GM18870 (cell line): ENCODE data around the gene POU2AF1.

Experiments used
- ATAC-seq: cut with Tn5 transposase; IDR thresholded peaks from one replicate; pipeline ENCODE4 v1.9.1; 2021; ENCODE audit warnings: moderate library complexity; ENCODE audit not compliant: unreplicated experiment

The POU2AF1 gene, protein sequence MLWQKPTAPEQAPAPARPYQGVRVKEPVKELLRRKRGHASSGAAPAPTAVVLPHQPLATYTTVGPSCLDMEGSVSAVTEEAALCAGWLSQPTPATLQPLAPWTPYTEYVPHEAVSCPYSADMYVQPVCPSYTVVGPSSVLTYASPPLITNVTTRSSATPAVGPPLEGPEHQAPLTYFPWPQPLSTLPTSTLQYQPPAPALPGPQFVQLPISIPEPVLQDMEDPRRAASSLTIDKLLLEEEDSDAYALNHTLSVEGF

DNA sequence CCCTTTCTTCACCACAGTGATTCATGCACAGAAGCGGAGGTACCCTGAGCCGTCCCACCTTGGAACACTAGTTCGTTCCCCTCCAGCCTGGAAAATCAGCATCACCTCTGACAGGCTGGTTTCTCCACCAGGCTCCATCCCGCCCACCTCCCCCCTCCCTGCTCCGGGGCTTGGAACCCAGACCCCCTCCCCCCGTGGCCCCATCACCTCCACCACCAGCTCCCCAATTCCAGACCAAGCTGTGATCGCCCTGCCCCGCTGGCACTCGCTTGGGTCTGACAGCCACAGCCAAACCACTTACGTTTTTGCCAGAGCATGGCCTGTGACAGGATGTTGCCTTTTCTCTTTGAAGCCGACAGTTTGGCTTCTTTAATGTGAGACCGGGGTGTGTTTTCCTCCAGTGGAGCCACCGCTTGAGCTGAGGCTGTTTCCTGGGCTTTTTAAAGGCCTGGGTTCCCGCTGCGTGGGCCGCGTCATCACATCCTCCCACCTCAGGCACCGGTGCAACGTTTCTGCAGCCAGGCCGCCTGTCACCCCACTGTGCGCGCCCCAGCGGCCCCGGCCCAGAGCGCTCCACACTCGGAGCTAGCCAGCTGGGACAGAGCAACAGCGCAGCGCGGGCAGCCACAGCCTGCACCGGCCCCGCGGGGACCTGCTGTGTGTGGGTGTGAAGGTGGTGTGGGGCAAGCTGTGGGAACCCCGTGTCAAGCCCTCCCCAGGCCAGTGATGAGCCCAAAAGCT is at the start of gene POU2AF1:
POU2AF1 (minus strand) TSS at position 415 of the 741 bp plus-strand sequence; CDS start at position 317, 98 bp downstream.
- ATAC-seq: no peak

- no peak for ATAC-seq
Measured at GRCh38 chr11:111428113-111428876, 49.2 kb upstream of the POU2AF1 start.

DNA sequence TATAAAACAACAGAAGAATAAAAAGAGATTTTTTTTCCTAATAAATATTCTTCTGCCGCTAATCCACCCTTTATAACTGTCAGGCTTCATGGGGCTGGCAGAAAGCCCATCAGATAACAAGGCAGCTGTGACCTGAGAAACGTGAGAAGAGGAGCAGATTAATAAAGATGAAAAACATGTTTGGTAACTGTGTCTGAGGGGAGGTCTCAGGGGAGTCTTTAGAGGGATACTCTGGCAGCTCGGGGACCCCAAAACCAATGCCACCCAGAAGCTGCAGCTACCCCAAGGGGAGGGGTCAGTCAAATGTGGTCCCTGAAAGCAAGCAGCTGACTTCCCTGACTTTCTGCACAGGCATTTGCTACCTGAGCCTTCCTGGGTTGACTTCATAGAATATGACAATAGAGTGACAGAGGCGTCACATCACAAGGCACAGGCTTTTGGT is 48.4 kb upstream of the POU2AF1 start:
- no peak for ATAC-seq

DNA sequence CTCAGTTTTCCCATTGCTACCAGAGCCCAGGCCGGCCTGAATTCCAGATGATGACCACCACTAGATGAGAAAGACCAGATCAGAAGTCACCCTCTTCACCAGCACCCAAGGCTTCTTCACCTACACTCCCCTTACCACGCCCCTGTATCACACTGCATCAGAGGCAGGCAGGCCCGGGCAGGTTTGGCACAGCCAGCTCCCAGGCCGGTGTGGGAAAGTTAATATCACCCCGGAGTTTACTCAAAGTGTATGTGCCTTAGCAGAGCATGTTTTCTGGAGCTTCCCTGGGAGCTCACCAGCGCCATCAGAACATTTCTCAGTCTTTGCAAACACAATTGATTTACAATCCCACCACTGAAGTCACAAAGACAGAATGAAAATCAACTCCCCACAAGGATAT is 47.5 kb upstream of the POU2AF1 start:
- ATAC-seq: no peak

- no peak for ATAC-seq
Measured at GRCh38 chr11:111423250-111423615, 44.2 kb upstream of the POU2AF1 start.

GRCh38 chr11:111422494-111423249 is 43.6 kb upstream of the POU2AF1 start:
- ATAC-seq: peak; percentile 66

DNA sequence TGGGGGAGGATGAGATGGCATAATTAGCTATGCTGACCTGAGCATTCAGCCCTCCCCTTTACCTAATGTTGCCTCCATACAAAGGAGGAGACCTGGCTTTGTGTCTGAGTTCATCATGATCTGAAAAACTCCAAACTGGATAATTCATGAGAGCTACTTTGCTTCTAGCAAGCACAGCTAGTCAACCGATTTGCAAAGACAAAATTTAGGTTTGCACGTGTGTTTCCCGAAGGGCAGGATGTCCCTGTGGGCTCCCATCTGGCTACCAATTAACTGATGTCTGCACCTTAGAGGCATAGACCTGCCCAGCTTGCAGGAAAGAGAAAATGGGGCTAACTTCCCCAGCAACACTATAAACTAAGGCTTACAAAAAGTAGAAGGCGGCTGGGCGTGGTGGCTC is 42.2 kb upstream of the POU2AF1 start:
- no peak for ATAC-seq

DNA sequence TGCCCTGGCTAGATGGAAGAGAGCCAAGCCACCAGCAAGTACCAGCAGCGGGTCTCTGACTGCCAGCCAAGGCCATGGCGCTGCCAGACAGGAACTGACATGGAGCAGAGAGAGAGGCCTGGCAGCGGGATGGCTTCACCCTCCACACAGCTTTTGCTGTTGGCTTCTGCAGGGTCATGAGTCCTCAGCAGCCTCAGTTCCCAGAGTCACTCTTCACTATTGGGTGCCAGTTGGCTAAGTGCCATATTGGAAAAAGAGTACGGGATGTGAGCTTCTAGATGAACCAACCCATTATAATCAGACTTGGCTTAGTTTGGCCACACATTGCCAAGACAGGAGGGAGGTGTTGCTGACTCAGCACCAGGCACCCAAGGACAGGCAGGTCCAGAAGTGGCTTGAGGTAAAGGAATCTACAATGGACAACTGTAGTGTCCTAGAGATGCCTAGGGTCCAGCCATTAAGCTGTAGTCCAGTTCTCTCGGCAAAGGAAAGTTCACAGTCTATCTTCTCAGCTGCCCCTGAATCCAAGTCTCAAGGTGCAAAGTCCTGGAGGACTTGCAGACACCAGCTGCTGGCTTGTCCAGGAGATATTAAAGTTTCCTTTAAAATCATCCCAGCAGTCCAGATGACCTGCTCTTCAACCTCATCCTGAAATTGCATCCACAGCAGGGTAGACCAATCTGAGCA is 40.7 kb upstream of the POU2AF1 start:
- ATAC-seq: no peak

DNA sequence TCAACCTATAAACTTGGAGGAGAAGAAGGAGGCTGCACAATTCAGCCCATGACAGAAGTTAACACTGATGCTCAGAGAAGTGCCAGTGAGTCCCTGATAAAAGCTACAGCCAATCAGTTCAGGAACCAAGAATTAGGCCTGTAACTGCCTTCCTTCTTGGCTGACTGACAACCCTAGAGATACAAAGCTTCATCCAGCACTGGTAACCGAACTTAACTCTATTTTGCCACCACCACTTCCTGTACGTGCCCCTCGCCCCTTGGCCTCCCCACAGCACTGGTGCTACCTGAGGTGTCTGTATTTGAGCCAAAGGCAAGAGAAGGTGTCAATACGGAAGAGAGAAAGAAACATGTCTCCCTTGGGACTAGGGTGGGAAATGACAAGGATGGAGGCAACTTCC is 40.1 kb upstream of the POU2AF1 start:
- no peak for ATAC-seq

- ATAC-seq: no peak
Measured at GRCh38 chr11:111418436-111418787, 39.3 kb upstream of the POU2AF1 start.

DNA sequence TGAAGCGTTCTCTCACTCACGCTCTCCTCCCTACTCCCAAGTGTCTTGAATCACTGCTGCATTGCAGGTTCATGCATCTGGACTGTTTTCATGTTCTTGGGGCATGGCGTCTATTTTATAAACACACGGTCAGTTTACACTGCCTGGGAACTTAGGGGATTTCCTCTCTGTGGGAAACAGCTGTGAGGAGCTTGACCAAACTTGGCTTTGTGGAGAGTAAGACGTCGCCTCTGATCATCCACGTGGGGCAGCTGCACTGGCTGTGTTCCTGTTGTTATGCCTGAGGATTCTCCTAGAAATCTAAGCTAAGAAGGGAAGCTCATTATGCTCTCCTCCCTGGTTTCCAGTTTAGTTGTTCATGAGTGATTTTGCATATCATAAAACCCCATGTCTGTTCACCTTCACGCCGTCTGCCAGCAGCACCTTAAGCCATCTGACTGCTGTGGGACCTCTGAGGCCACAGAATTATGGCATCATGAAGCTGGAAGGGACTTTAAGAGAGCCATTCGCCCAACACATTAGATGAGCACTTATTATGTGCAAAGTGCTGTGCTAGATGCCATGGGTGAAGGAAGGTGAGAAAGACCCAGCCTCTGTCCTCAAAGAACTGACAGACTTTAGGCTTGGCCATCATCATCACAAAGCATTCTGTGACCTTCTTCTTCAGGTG is 38.8 kb upstream of the POU2AF1 start:
- ATAC-seq: peak; percentile 34

DNA sequence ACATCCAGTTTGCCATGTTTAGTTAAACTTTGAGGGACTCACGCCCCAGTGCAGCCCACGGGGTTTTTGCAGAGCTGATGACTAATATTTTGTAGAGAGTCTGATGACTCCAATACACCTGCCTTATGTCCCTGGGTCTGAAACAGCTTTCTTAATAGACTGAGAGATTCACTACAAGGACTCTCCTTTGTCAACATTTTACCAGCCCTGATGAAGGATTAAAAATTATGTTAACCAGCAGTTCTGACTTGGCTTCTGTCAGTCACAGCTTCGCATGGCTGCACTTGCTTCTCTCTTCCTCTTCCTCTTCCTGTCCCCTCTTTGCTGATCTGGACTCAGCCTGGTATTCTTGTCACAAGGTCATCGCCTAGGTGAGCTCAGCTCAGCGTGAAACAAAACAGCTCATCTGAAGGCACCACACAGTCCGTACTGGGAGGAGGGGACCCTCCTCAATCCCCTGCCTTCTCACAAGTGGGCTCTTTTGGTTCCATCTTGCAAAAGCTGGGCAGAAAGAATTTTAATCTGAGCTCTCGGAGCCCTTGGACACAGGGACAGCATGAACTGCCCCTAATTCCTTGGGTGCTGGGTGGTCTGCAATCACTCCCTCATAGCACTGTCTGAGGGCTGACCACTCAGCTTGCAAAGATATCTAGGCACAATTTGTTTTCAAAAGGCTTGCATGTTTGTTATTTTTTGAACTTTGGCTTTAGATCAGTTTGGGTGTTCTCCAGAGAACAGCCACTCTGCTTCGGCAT is 38.1 kb upstream of the POU2AF1 start:
- ATAC-seq: peak; percentile 66

DNA sequence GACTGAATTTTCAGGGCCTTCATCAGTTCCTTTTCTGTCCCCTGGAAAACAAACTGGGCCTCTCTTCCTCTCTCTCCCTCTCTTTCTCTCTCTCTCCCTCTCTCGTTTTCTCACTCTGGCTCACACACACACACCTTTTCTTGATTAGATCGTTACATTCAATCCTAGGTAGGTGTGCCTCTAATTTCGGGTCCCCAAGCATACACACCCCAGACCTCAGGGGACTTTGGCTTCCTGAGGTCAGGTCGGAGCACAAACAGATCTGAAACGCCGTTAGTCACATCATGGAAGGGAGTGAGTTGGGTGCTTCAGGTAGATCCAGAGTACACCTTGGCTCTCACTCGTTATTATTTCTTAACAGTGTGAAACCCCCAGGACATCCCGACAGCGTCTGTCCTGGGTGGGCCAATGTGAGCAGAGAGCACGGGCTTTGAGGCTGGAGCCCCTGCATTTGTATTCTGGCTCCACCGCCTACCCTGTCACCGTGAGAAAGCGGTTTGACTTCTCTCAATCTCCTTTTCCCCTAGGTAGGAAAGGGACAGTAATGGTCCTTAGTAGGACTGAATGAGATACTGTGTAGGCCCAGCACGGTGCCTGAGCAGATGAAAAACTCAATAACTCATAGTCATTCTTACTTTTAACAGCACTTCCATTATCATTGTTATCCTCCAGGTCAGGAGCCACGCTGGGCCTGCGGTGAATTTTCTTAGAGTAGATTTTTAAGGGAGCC is 37.3 kb upstream of the POU2AF1 start:
- ATAC-seq: no peak

GRCh38 chr11:111414936-111415335 is 35.9 kb upstream of the POU2AF1 start:
- ATAC-seq: no peak

DNA sequence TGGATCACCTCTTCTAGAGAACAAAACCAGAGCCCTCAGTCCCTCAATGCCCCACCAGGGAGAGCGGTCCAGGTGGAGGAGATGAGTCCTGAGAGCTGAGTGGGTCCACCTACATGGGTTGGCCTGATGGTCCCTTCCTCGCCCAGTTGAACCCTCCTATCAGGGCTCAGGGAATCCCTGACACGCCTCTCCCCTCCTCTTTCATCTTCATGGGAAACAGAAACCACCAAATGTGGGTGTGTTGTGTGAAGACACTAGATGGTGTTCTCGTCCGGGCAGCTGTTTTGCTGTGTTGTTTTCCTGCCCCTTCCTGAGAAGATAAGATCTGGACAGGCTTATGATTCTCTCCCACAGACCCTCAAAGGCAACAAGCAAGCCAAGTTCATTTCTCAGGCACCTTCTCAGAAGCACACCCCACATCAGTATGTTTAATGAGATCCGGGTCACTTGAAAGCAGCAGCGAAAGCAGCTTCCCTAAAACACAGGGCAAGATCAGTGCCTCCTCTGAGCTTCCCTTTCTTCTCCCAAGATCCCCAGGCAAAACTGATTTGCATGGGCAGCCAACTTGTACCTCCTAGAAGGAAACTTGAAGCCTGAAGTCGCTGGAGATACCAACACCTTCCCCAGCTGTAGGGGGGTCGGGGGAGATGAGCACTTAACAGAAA is 35.3 kb upstream of the POU2AF1 start:
- peak; percentile 26 for ATAC-seq

- ATAC-seq: no peak
Measured at GRCh38 chr11:111413849-111414248, 34.8 kb upstream of the POU2AF1 start.

DNA sequence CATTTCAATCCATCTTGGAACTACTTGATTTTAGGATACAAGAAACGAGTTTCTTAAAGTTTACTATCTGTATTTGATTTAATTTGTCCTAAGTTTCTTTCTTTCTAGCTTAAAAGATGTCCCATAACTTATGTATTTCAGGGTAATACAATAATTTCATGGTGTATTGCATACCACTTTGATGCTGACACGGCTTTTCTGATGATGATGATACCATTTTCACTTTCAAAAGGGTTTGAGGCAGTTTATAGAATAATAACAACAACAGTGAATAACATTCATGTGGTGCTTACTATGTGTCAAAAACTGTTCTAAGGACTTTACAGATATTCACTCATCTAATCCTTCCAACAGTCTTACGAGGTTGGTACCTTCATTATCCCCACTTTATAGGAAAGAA is 33.2 kb upstream of the POU2AF1 start:
- no peak for ATAC-seq

DNA sequence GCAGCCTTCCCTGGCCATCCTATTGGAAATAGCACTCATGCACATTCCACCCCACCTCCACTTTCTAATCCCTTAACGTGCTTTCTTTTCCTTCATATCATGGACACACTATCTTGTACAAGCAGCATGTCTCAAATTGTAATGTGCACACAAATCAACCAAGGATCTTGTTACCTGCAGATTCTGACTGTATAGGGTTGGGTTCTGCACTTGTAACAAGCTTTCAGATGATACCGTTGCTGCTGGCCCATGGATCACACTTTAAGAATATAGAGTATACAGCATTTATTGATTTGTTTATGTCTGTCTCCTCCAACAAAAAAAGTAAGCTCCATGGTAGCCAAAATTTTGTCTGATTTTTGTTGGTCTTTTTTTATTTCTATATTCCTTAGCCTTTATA is 32.4 kb upstream of the POU2AF1 start:
- ATAC-seq: no peak
